SK-N-SH (cell line): ENCODE data around the gene MINDY3. TPM values are rescaled to one million over a fixed set of nuclear protein-coding genes. Genes with fewer than 3 reads are reported as not detected.

Experiments used
- CTCF ChIA-PET: fragments of 300-600, 350-600 bp; formaldehyde crosslinking; extraction: SDS; loops from one replicate; lab custom pipeline; 2021; lab: Yijun Ruan, JAX
- POLR2A ChIA-PET: fragments of 350-600 bp; sonication (Branson Sonifier 250); formaldehyde crosslinking; extraction: SDS; loops from one replicate; lab custom pipeline; 2020; ENCODE audit warnings: antibody characterized with exemption, inconsistent platforms; lab: Yijun Ruan, JAX
- DNase-seq: peaks from one replicate; pipeline ENCODE4 v3.0.0; 2012
- H2AFZ ChIP-seq: fragments of 200-600 bp; sonication (generic); 2 replicates; pipeline ENCODE4 v1.8.1; 2016; ENCODE audit warnings: antibody characterized with exemption, mild to moderate bottlenecking, low read depth
- H3F3A ChIP-seq: fragments of 200-600 bp; sonication (generic); replicated peaks from 2 replicates; pipeline ENCODE3; 2016; ENCODE audit warnings: antibody characterized with exemption, mild to moderate bottlenecking; ENCODE audit not compliant: insufficient read depth
- H3K27ac ChIP-seq, 2 experiments: fragments of 200-500 bp in 1 of 2; fragments of 200-600 bp in 1 of 2; sonication (Bioruptor generic) in 1 of 2; sonication (generic), shearing (Covaris generic) in 1 of 2; 2 replicates each; pipeline versions ENCODE4 v1.5.1 to v1.6.1; 2014 to 2016; ENCODE audit warnings: low read depth in 2 of 2, inconsistent platforms in 1 of 2, low read length in 1 of 2, mild to moderate bottlenecking in 1 of 2, mixed read lengths in 1 of 2
- H3K27me3 ChIP-seq: fragments of 200-600 bp; sonication (generic), shearing (Covaris generic); 2 replicates; pipeline ENCODE4 v1.6.1; 2016; ENCODE audit warnings: mixed run types; ENCODE audit not compliant: insufficient read depth
- H3K36me3 ChIP-seq, 2 experiments: fragments of 200-500 bp in 1 of 2; fragments of 200-600 bp in 1 of 2; sonication (Bioruptor generic) in 1 of 2; sonication (generic) in 1 of 2; replicated peaks in 1 of 2; 2 replicates each; pipeline versions ENCODE3 to v1.5.1; 2014 to 2016; ENCODE audit warnings: low read length in 1 of 2, mild to moderate bottlenecking in 1 of 2; ENCODE audit not compliant: insufficient read depth in 2 of 2, control insufficient read depth in 1 of 2
- H3K4me1 ChIP-seq, 2 experiments: fragments of 200-500 bp in 1 of 2; fragments of 200-600 bp in 1 of 2; sonication (Bioruptor generic) in 1 of 2; sonication (generic), shearing (Covaris generic) in 1 of 2; 2 replicates each; pipeline versions ENCODE4 v1.5.1 to v1.6.1; 2014 to 2016; ENCODE audit warnings: low read depth in 1 of 2, low read length in 1 of 2, mixed run types in 1 of 2; ENCODE audit not compliant: insufficient read depth in 2 of 2, control insufficient read depth in 1 of 2
- H3K4me2 ChIP-seq: fragments of 200-600 bp; sonication (generic), shearing (Covaris generic); 2 replicates; pipeline ENCODE4 v1.6.1; 2017; ENCODE audit warnings: mixed run types
- H3K4me3 ChIP-seq, 2 experiments: fragments of 200-500 bp in 1 of 2; fragments of 200-600 bp in 1 of 2; sonication (Bioruptor generic) in 1 of 2; sonication (generic), shearing (Covaris generic) in 1 of 2; 2 replicates each; pipeline versions ENCODE4 v1.5.1 to v1.8.1; 2014 to 2016; ENCODE audit warnings: low read depth in 2 of 2, inconsistent platforms in 1 of 2, low read length in 1 of 2, mild to moderate bottlenecking in 1 of 2, mixed read lengths in 1 of 2, moderate library complexity in 1 of 2
- H3K79me2 ChIP-seq: fragments of 200-600 bp; sonication (generic); 2 replicates; pipeline ENCODE4 v1.8.1; 2017; ENCODE audit warnings: mild to moderate bottlenecking; ENCODE audit not compliant: insufficient read depth
- H3K9ac ChIP-seq: fragments of 200-600 bp; sonication (generic); 2 replicates; pipeline ENCODE4 v1.6.1; 2017; ENCODE audit warnings: mixed run types
- H3K9me2 ChIP-seq: fragments of 200-600 bp; sonication (generic); 2 replicates; pipeline ENCODE4 v1.6.1; 2017; ENCODE audit warnings: mixed run types
- H3K9me3 ChIP-seq: fragments of 200-600 bp; sonication (generic); 2 replicates; pipeline ENCODE4 v1.6.1; 2017; ENCODE audit warnings: mixed run types, mild to moderate bottlenecking, moderate library complexity
- H4K20me1 ChIP-seq: fragments of 200-600 bp; sonication (generic); 2 replicates; pipeline ENCODE4 v1.6.1; 2017; ENCODE audit warnings: mild to moderate bottlenecking, mixed run types; ENCODE audit not compliant: insufficient read depth
- CHD2 ChIP-seq: fragments of 150-350 bp; IDR thresholded peaks from 2 replicates; pipeline ENCODE4 v1.6.1; 2018; ENCODE audit warnings: low read length; ENCODE audit not compliant: partially characterized antibody
- EP300 ChIP-seq, 2 experiments: IDR thresholded peaks; 2 replicates each; pipeline versions ENCODE4 v1.4.0 to v1.6.1; 2012; ENCODE audit warnings: borderline replicate concordance in 1 of 2, low read depth in 1 of 2, low read length in 1 of 2
- EZH2phosphoT487 ChIP-seq: fragments of 200-600 bp; sonication (generic); IDR thresholded peaks from 2 replicates; pipeline ENCODE4 v1.6.1; 2017; ENCODE audit warnings: low read depth, mixed run types, mild to moderate bottlenecking, antibody characterized with exemption, moderate library complexity, borderline replicate concordance
- FOXJ3 ChIP-seq: sonication (generic); formaldehyde crosslinking; IDR thresholded peaks from 2 replicates; pipeline ENCODE4 v1.5.1; 2020; ENCODE audit warnings: mild to moderate bottlenecking, missing genetic modification reagents
- GABPA ChIP-seq: IDR thresholded peaks from 2 replicates; pipeline ENCODE4 v1.4.0; 2012; ENCODE audit warnings: low read depth, mild to moderate bottlenecking
- GATA2 ChIP-seq: sonication (generic); formaldehyde crosslinking; IDR thresholded peaks from 2 replicates; pipeline ENCODE4 v1.5.0; 2020; ENCODE audit warnings: mild to moderate bottlenecking, missing genetic modification reagents
- JUND ChIP-seq: IDR thresholded peaks from 2 replicates; pipeline ENCODE4 v1.4.0; 2012
- MEF2A ChIP-seq: IDR thresholded peaks from 2 replicates; pipeline ENCODE4 v1.4.0; 2012; ENCODE audit warnings: low read depth, borderline replicate concordance
- NFIC ChIP-seq: IDR thresholded peaks from 2 replicates; pipeline ENCODE4 v1.4.0; 2012; ENCODE audit warnings: borderline replicate concordance
- POLR2AphosphoS5 ChIP-seq: IDR thresholded peaks from 2 replicates; pipeline ENCODE4 v1.6.1; 2012; ENCODE audit warnings: low read depth, low read length
- RCOR1 ChIP-seq: fragments of 150-350 bp; IDR thresholded peaks from 2 replicates; pipeline ENCODE4 v1.6.1; 2017; ENCODE audit warnings: antibody characterized with exemption, low read length
- YY1 ChIP-seq: IDR thresholded peaks from 2 replicates; pipeline ENCODE4 v1.4.0; 2012; ENCODE audit warnings: low read depth, mild to moderate bottlenecking
- WGBS: methylation state at CpG from one replicate; pipeline ENCODE4 v1.1.6; 2017; ENCODE audit warnings: low lambda C conversion rate; 5-methylcytosine and 5-hydroxymethylcytosine counted together
- polyA plus RNA-seq, 3 experiments: library from polyadenylated mRNA; depleted of rRNA; stranded (reverse); fragments of >200 nt; gene quantifications; 2 replicates each; pipeline ENCODE4 v1.2.3, GENCODE V29; 2012
- TF ChIP-seq, protein P1 (sequence below): IDR thresholded peaks from 2 replicates; pipeline ENCODE4; 2012
- TF ChIP-seq, protein P2 (sequence below): IDR thresholded peaks from 2 replicates; pipeline ENCODE4 v1.4.0; 2012; ENCODE audit warnings: low read depth, borderline replicate concordance

Gene MINDY3
- polyA plus RNA-seq, 1 of the 3 experiments (the other 2 are of a cell fraction), result 9.5 TPM

DNA sequence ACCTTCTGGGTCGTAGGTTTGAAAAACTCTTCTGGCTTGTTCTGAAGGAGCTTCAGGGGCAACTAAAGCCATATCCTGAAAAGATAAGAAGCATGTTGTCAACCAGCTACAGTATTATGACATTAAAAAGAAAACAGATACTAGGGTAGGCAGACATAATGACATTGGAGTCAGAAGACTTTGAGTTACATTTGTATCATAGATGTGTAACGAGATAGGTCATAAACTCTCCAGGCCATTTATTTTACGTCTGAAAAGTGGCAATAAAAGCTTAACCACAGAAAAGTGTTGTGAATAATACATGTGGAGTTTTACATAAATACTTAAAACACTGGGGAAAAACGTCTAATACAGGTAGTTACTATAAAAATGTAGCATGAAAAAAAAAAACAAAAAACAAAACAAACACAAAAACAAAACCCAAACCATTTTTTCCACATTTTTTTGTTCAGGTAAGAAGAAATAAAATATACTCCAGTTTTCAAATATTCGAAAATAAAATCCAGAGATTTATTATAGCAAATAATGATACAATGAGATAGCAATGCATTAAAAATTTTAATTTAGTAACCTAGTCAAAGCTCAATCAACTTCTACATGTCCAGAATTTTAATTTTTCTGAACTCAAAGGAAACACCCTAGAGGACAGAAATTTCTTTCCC, 64.1 kb downstream of the MINDY3 start:
- no peaks in the 10 kb centered on the region for H3K9me2 ChIP-seq
- H3K9me3 ChIP-seq, result no peaks in the 10 kb centered on the region
- no peaks in the 10 kb centered on the region for H3F3A ChIP-seq
- peak overlapping the region in 1 of 2 experiments; percentile 25; a peak in 1 of 4 replicates for H3K27ac ChIP-seq
- H3K4me3 ChIP-seq, result no peak overlapping the region
- 74% methylated on average over 5 of the region's 5 CpGs for WGBS
- no peaks in the 10 kb centered on the region; the same call in 1 of the 2 replicates for H3K79me2 ChIP-seq
- CTCF ChIA-PET, result no interaction called here
- H2AFZ ChIP-seq, result no peak overlapping the region
- H3K36me3 ChIP-seq, result peaks cover 13 to 18% of the 10 kb centered on the region in 2 experiments
- H4K20me1 ChIP-seq, result no peaks in the 10 kb centered on the region
- DNase-seq, result no peak
- H3K4me1 ChIP-seq, result peaks cover 0 to 4% of the 10 kb centered on the region in 2 experiments; a peak in 2 of 4 replicates
- no peak overlapping the region for H3K4me2 ChIP-seq
- H3K9ac ChIP-seq, result no peak overlapping the region
- TF ChIP-seq GATA2 (CRISPR knock-in tag) (peak; percentile 71), CHD2 (no peak), NFIC (no peak), FOXJ3 (CRISPR knock-in tag) (no peak), EZH2phosphoT487 (no peak), MEF2A (no peak), POLR2AphosphoS5 (no peak), RCOR1 (peak; percentile 45; the same call in 1 of the 2 replicates), JUND (no peak), EP300 (IDR thresholded peaks at IDR 0.05; ENCODE audit: borderline replicate concordance in 1 of 2, low read depth in 1 of 2, low read length in 1 of 2) (peak in 1 of 2 experiments; percentile 32; a peak in 1 of 4 replicates)
- TF ChIP-seq, protein P1, sequence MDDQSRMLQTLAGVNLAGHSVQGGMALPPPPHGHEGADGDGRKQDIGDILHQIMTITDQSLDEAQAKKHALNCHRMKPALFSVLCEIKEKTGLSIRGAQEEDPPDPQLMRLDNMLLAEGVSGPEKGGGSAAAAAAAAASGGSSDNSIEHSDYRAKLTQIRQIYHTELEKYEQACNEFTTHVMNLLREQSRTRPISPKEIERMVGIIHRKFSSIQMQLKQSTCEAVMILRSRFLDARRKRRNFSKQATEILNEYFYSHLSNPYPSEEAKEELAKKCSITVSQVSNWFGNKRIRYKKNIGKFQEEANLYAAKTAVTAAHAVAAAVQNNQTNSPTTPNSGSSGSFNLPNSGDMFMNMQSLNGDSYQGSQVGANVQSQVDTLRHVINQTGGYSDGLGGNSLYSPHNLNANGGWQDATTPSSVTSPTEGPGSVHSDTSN, result no peak
- TF ChIP-seq, protein P2, sequence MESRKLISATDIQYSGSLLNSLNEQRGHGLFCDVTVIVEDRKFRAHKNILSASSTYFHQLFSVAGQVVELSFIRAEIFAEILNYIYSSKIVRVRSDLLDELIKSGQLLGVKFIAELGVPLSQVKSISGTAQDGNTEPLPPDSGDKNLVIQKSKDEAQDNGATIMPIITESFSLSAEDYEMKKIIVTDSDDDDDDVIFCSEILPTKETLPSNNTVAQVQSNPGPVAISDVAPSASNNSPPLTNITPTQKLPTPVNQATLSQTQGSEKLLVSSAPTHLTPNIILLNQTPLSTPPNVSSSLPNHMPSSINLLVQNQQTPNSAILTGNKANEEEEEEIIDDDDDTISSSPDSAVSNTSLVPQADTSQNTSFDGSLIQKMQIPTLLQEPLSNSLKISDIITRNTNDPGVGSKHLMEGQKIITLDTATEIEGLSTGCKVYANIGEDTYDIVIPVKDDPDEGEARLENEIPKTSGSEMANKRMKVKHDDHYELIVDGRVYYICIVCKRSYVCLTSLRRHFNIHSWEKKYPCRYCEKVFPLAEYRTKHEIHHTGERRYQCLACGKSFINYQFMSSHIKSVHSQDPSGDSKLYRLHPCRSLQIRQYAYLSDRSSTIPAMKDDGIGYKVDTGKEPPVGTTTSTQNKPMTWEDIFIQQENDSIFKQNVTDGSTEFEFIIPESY, result no peak
- no peaks in the 10 kb centered on the region for H3K27me3 ChIP-seq
- POLR2A ChIA-PET, result no interaction called here

- H3K9me3 ChIP-seq, result no peaks in the 10 kb centered on the region
- CTCF ChIA-PET, result no interaction called here
- POLR2A ChIA-PET, result no interaction called here
- peaks cover 8 to 11% of the 10 kb centered on the region in 2 experiments for H3K36me3 ChIP-seq
- no peaks in the 10 kb centered on the region for H3K79me2 ChIP-seq
- no peak overlapping the region for H2AFZ ChIP-seq
- WGBS, result 89% methylated on average over 7 of the region's 7 CpGs
- no peak for DNase-seq
- H3K4me1 ChIP-seq, result peaks cover 0 to 4% of the 10 kb centered on the region in 2 experiments; a peak in 2 of 4 replicates
- no peaks in the 10 kb centered on the region for H4K20me1 ChIP-seq
- H3K27me3 ChIP-seq, result no peaks in the 10 kb centered on the region
- H3K9ac ChIP-seq, result no peak overlapping the region
- H3K4me3 ChIP-seq, result no peak overlapping the region
- H3F3A ChIP-seq, result no peaks in the 10 kb centered on the region
- peak overlapping the region in 1 of 2 experiments; percentile 25; a peak in 2 of 4 replicates for H3K27ac ChIP-seq
- TF ChIP-seq MEF2A (no peak), YY1 (no peak), GABPA (no peak)
- TF ChIP-seq, protein P1, result no peak
- TF ChIP-seq, all 33 proteins: peak for 0
- Histone ChIP-seq H3K9me2 (no peaks in the 10 kb centered on the region), H3K4me2 (no peak overlapping the region)
Observed at GRCh38 chr10:15795036-15795792, 65.1 kb downstream of the MINDY3 start.
